ENCODE measurements around the gene PON1.

GRCh38 chr7:95276114-95276513 lies 48.2 kb downstream of the PON1 start:
- no peak for TF ChIP-seq POLR2AphosphoS5 (IDR thresholded peaks at IDR 0.05; ENCODE audit: borderline replicate concordance, low read depth, low read length)
- no peak for TF ChIP-seq EZH2 (IDR thresholded peaks at IDR 0.05)
- TF ChIP-seq FOXP2 (optimal IDR thresholded peaks at IDR 0.05; ENCODE audit: control extremely low read depth, extremely low read length, insufficient read depth) = no peak

Data from SK-N-MC (cell line).